Gastroesophageal sphincter (tissue), 3 donors: ENCODE measurements around the gene PPP2R3A.

ENCODE experiments used
- CTCF ChIP-seq, 4 experiments: fragments of 200-600 bp in 2 of 4; fragments of 450-650 bp in 2 of 4; sonication (generic) in 1 of 4; IDR thresholded peaks; one replicate each; pipeline ENCODE4 v1.5.1; 2017 to 2019; ENCODE audit warnings: antibody characterized with exemption in 4 of 4, mild to moderate bottlenecking in 2 of 4, moderate library complexity in 2 of 4
- POLR2A ChIP-seq, 2 donors: fragments of 450-650 bp; IDR thresholded peaks; one replicate each; pipeline ENCODE4 v1.6.1; 2017; ENCODE audit warnings: antibody characterized with exemption in 2 of 2, mild to moderate bottlenecking in 2 of 2, moderate library complexity in 1 of 2

- no peak for TF ChIP-seq CTCF (IDR thresholded peaks at IDR 0.05)
- TF ChIP-seq POLR2A (IDR thresholded peaks at IDR 0.05), result no peak
Measured at GRCh38 chr3:135975536-135975935, 10.0 kb downstream of the PPP2R3A start.
